HepG2 (cell line): ENCODE data around the gene RBBP8NL. TPM values are rescaled to one million over a fixed set of nuclear protein-coding genes. Genes with fewer than 3 reads are reported as not detected.

Source experiments
- ATAC-seq: fragments of 200-7000 bp; cut with Tn5 transposase; 3 replicates; pipeline ENCODE4 v1.9.1; 2020; ENCODE audit warnings: mild to moderate bottlenecking, moderate library complexity
- BruUV-seq: library from RNA; stranded (reverse); fragments of 400-500 nt; replicated peaks from 2 replicates; lab custom pipeline; 2021; lab: Mats Ljungman, UMichigan
- CTCF ChIA-PET: fragments of 300-600 bp; formaldehyde crosslinking; extraction: SDS; loops from one replicate; lab custom pipeline; 2021; ENCODE audit warnings: low total read pairs, inconsistent platforms, low intra/inter-chr PET ratio; lab: Yijun Ruan, JAX
- POLR2A ChIA-PET: fragments of 350-600 bp; sonication (Branson Sonifier 250); formaldehyde crosslinking; loops from one replicate; lab custom pipeline; 2020; ENCODE audit warnings: antibody characterized with exemption, inconsistent platforms; lab: Yijun Ruan, JAX
- DNase-seq: peaks from one replicate; pipeline ENCODE4 v3.0.0-alpha.2; 2015; ENCODE audit warnings: low spot score
- FAIRE-seq: peaks from 3 replicates; lab custom pipeline; 2011; peaks lifted over from hg19 to GRCh38; lab: Jason Lieb, UNC
- H2AFZ ChIP-seq: one replicate; pipeline ENCODE4 v1.6.1; 2011; ENCODE audit warnings: low read length, inconsistent platforms
- H3K27ac ChIP-seq: fragments of 300-600 bp; 3 replicates; pipeline ENCODE4 v1.8.0; 2011; ENCODE audit warnings: mixed run types, mild to moderate bottlenecking, mixed read lengths, low read length, inconsistent platforms; ENCODE audit not compliant: insufficient read depth; ENCODE audit errors: extremely low read length
- H3K27me3 ChIP-seq, 2 experiments: fragments of 200-600 bp in 1 of 2; 2 replicates in 1 of 2; 3 replicates in 1 of 2; pipeline versions ENCODE4 v1.6.0 to v1.8.0; 2011; ENCODE audit warnings: low read length in 2 of 2, mild to moderate bottlenecking in 2 of 2, moderate library complexity in 2 of 2, inconsistent platforms in 1 of 2; ENCODE audit not compliant: insufficient read depth in 2 of 2, control insufficient read depth in 1 of 2
- H3K36me3 ChIP-seq, 2 experiments: fragments of 200-600 bp in 1 of 2; replicated peaks in 1 of 2; 2 replicates in 1 of 2; 3 replicates in 1 of 2; pipeline versions ENCODE4 v1.5.1 to v1.8.0; 2011; ENCODE audit warnings: low read length in 2 of 2, inconsistent platforms in 1 of 2; ENCODE audit not compliant: insufficient read depth in 2 of 2, control insufficient read depth in 1 of 2
- H3K4me1 ChIP-seq: 2 replicates; pipeline ENCODE4 v1.5.1; 2012; ENCODE audit warnings: low read length, inconsistent platforms; ENCODE audit not compliant: insufficient read depth
- H3K4me2 ChIP-seq: 2 replicates; pipeline ENCODE4 v1.6.0; 2011; ENCODE audit warnings: low read depth, low read length, inconsistent platforms
- H3K4me3 ChIP-seq, 3 experiments: fragments of 200-600 bp in 1 of 3; sonication (generic), shearing (Covaris generic) in 1 of 3; replicated peaks in 1 of 3; 2 replicates each; pipeline ENCODE4 v1.5.1; 2011 to 2016; ENCODE audit warnings: low read length in 3 of 3, inconsistent platforms in 2 of 3, low read depth in 2 of 3, mild to moderate bottlenecking in 2 of 3, control low read depth in 1 of 3, mixed read lengths in 1 of 3; ENCODE audit not compliant: insufficient read depth in 1 of 3
- H3K79me2 ChIP-seq: one replicate; pipeline ENCODE4 v1.6.1; 2011; ENCODE audit warnings: low read length, inconsistent platforms; ENCODE audit not compliant: insufficient read depth
- H3K9ac ChIP-seq: 2 replicates; pipeline ENCODE4 v1.6.0; 2011; ENCODE audit warnings: mild to moderate bottlenecking, low read depth, low read length, inconsistent platforms; ENCODE audit not compliant: insufficient read depth
- H3K9me3 ChIP-seq: 2 replicates; pipeline ENCODE4 v1.5.1; 2012; ENCODE audit warnings: mild to moderate bottlenecking, low read length
- H4K20me1 ChIP-seq: 2 replicates; pipeline ENCODE4 v1.6.0; 2011; ENCODE audit warnings: inconsistent platforms, mild to moderate bottlenecking, low read length, moderate library complexity; ENCODE audit not compliant: insufficient read depth
- NFYB ChIP-seq: sonication (generic); formaldehyde crosslinking; IDR thresholded peaks from 2 replicates; pipeline ENCODE4 v1.4.0; 2020; ENCODE audit warnings: missing genetic modification reagents
- PAWR ChIP-seq: sonication (generic); formaldehyde crosslinking; IDR thresholded peaks from 2 replicates; pipeline ENCODE4 v1.4.0; 2020; ENCODE audit warnings: missing genetic modification reagents, mild to moderate bottlenecking, borderline replicate concordance
- RBM22 ChIP-seq: fragments of 200-400 bp; formaldehyde crosslinking; optimal IDR thresholded peaks from 2 replicates; pipeline ENCODE3; 2017; ENCODE audit warnings: mild to moderate bottlenecking, low read length, moderate library complexity
- TEAD2 ChIP-seq: sonication (generic); formaldehyde crosslinking; IDR thresholded peaks from 2 replicates; pipeline ENCODE4 v1.9.0; 2021; ENCODE audit warnings: missing genetic modification reagents
- ZBTB40 ChIP-seq, 2 experiments: fragments of 450-650 bp in 1 of 2; sonication (generic) in 1 of 2; formaldehyde crosslinking in 1 of 2; IDR thresholded peaks; 2 replicates each; pipeline versions ENCODE4 v1.6.1 to v1.8.0; 2016 to 2022; ENCODE audit warnings: antibody characterized with exemption in 1 of 2, mild to moderate bottlenecking in 1 of 2, missing genetic modification reagents in 1 of 2
- ZMYM2 ChIP-seq: sonication (generic); formaldehyde crosslinking; IDR thresholded peaks from 2 replicates; pipeline ENCODE4 v1.8.0; 2022; ENCODE audit warnings: mild to moderate bottlenecking, missing genetic modification reagents
- ZNF274 ChIP-seq: sonication (generic); formaldehyde crosslinking; IDR thresholded peaks from 2 replicates; pipeline ENCODE4 v1.5.1; 2020; ENCODE audit warnings: mild to moderate bottlenecking, missing genetic modification reagents
- ZNF335 ChIP-seq: sonication (generic); formaldehyde crosslinking; IDR thresholded peaks from 2 replicates; pipeline ENCODE4 v1.4.0; 2020; ENCODE audit warnings: missing genetic modification reagents
- ZNF7 ChIP-seq: IDR thresholded peaks from 2 replicates; pipeline ENCODE4 v1.6.1; 2016; ENCODE audit warnings: missing biosample characterization, missing genetic modification reagents
- WGBS: methylation state at CpG from one replicate; pipeline ENCODE4 v1.1.6; 2017; ENCODE audit warnings: low lambda C conversion rate; 5-methylcytosine and 5-hydroxymethylcytosine counted together
- in situ Hi-C: cut with HindIII; loops from 2 replicates; pipeline ENCODE4 v1.10.0; 2017; ENCODE audit warnings: low pct_unique_long_range_greater_than_20kb; ENCODE audit not compliant: extremely low pct_ligation_motif_present
- intact Hi-C: fragments of 100-400 bp; cut with micrococcal nuclease; formaldehyde crosslinking; loops from one replicate; pipeline ENCODE4 v1.10.0; 2022; ENCODE audit not compliant: unreplicated experiment
- polyA plus RNA-seq, 8 experiments: library from polyadenylated mRNA; depleted of rRNA in 3 of 8; stranded (reverse) in 7 of 8; unstranded in 1 of 8; fragments of >200 nt; fragmentation: Illumina TruSeq in 4 of 8; extraction: Trizol in 4 of 8; gene quantifications; 2 replicates each; pipeline versions ENCODE4 v1.2.1 to v1.2.3, GENCODE V29; 2011 to 2016; ENCODE audit warnings: low read depth in 4 of 8, missing spikeins in 1 of 8, mixed read lengths in 1 of 8; ENCODE audit not compliant: insufficient read depth in 1 of 8
- total RNA-seq, 5 experiments: library from RNA; depleted of rRNA; stranded (reverse); fragments of >200 nt; fragmentation: Illumina TruSeq; extraction: Trizol; gene quantifications; 2 replicates each; pipeline ENCODE4 v1.2.3, GENCODE V29; 2016; ENCODE audit warnings: low read depth in 1 of 5
- TF ChIP-seq, protein P1 (sequence below): IDR thresholded peaks from 2 replicates; pipeline ENCODE4 v1.6.1; 2016; ENCODE audit warnings: control low read depth
- TF ChIP-seq, protein P2 (sequence below): IDR thresholded peaks from 2 replicates; pipeline ENCODE4 v1.6.1; 2012; ENCODE audit warnings: inconsistent platforms
- TF ChIP-seq, protein P3 (sequence below): sonication (generic); formaldehyde crosslinking; IDR thresholded peaks from 2 replicates; pipeline ENCODE4 v1.5.1; 2020; ENCODE audit warnings: missing genetic modification reagents, mild to moderate bottlenecking, borderline replicate concordance

Gene RBBP8NL
- total and polyA plus RNA-seq, 2 of the 13 experiments (the other 11 are each of a cell fraction or from before 2014, with no cell fraction given), result 0.69 to 0.86 TPM

- no peak within 1 kb of the TSS for H2AFZ ChIP-seq
- H4K20me1 ChIP-seq, result peaks cover 3% of the 10 kb centered on the region; the same call in 1 of the 2 replicates
- H3K79me2 ChIP-seq, result peaks cover 9% of the 10 kb centered on the region
- no TSS peak for BruUV-seq
- DNase-seq, result peak; percentile 93
- intact Hi-C loops, result no loop called here
- peak within 1 kb of the TSS; percentile 98 for H3K4me2 ChIP-seq
- peaks cover 2 to 18% of the 10 kb centered on the region in 2 experiments; a peak in 3 of 5 replicates for H3K36me3 ChIP-seq
- ChIA-PET POLR2A (interaction anchor here (0.7 to 0.9 kb wide), 2 partner anchors 21 to 285 kb away, joined by 3 read pairs; partner anchors contain the start of gene LSM14B), CTCF (no interaction called here)
- H3K9ac ChIP-seq, result peak within 1 kb of the TSS; percentile 82
- H3K27ac ChIP-seq, result peak within 1 kb of the TSS; percentile 65
- no peaks in the 10 kb centered on the region for H3K9me3 ChIP-seq
- in situ Hi-C loops, result no loop called here
- peak within 1 kb of the TSS; percentile 62 to 88 (median 73) for H3K4me3 ChIP-seq
- peaks cover 9 to 20% of the 10 kb centered on the region in 2 experiments for H3K27me3 ChIP-seq
- 4% methylated on average over 24 of the region's 73 CpGs for WGBS
- FAIRE-seq, result peak; percentile 50
- H3K4me1 ChIP-seq, result peaks cover 80% of the 10 kb centered on the region
- peak; percentile 65 for ATAC-seq
- 0 out of 2 replicates have a peak, but pooled peaks have one; percentile 93 for TF ChIP-seq PAWR (CRISPR knock-in tag)
- peak; percentile 67; the same call in 1 of the 2 replicates for TF ChIP-seq TEAD2
- TF ChIP-seq ZNF7 (CRISPR knock-in tag), result peak; percentile 51; the same call in 1 of the 2 replicates
- TF ChIP-seq, protein P1, sequence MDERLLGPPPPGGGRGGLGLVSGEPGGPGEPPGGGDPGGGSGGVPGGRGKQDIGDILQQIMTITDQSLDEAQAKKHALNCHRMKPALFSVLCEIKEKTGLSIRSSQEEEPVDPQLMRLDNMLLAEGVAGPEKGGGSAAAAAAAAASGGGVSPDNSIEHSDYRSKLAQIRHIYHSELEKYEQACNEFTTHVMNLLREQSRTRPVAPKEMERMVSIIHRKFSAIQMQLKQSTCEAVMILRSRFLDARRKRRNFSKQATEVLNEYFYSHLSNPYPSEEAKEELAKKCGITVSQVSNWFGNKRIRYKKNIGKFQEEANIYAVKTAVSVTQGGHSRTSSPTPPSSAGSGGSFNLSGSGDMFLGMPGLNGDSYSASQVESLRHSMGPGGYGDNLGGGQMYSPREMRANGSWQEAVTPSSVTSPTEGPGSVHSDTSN (CRISPR knock-in tag), result no peak
- no peak for TF ChIP-seq ZBTB40 (IDR thresholded peaks at IDR 0.05)
- peak; percentile 72 for TF ChIP-seq ZBTB40 (CRISPR knock-in tag; IDR thresholded peaks at IDR 0.05)
- TF ChIP-seq RBM22, result no peak
- no peak for TF ChIP-seq ZNF335
- TF ChIP-seq ZNF274 (CRISPR knock-in tag), result no peak; the same call in none of the 2 replicates
- TF ChIP-seq ZMYM2 (CRISPR knock-in tag), result peak; percentile 80; the same call in 1 of the 2 replicates
- peak; percentile 87 for TF ChIP-seq NFYB (CRISPR knock-in tag)
- TF ChIP-seq, protein P2, sequence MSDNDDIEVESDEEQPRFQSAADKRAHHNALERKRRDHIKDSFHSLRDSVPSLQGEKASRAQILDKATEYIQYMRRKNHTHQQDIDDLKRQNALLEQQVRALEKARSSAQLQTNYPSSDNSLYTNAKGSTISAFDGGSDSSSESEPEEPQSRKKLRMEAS, result peak; percentile 91
- TF ChIP-seq, protein P3, sequence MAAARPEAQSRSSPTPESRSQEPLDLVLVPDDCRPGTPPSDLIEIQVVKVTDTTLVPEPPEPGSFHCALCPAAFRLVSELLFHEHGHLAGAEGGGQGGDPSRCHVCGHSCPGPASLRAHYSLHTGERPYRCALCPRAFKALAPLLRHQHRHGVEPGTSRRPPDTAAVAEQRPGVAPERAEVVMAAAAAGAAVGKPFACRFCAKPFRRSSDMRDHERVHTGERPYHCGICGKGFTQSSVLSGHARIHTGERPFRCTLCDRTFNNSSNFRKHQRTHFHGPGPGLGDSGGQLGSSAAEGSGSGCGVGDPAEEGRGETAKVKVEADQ, result no peak
Measured at GRCh38 chr20:62407221-62407992, 19.9 kb downstream of the RBBP8NL start, which contains the start of gene CABLES2. Gene CABLES2 (minus strand): TSS chr20:62407285. CDS start chr20:62407276, 9 bp downstream.
